Suprapubic skin (tissue), 4 donors: ENCODE results near the gene GOLGA6L25.
"Not testable (repeated sequence)": the region's sequence is repeated elsewhere in the genome, so short reads cannot be mapped to it uniquely, and the experiment has no call there.

Experiments used
- POLR2A ChIP-seq, 2 donors: fragments of 450-650 bp; IDR thresholded peaks; one replicate each; pipeline ENCODE4 v1.6.1; 2017; ENCODE audit warnings: antibody characterized with exemption in 2 of 2, mild to moderate bottlenecking in 2 of 2, moderate library complexity in 2 of 2
- POLR2AphosphoS5 ChIP-seq, 3 donors: sonication (generic); formaldehyde crosslinking; IDR thresholded peaks; one replicate each; pipeline ENCODE4 v1.6.1; 2017; ENCODE audit warnings: antibody characterized with exemption in 3 of 3
- TF ChIP-seq, protein P1 (sequence below), 2 donors: fragments of 200-600 bp in 1 of 2; fragments of 450-650 bp in 1 of 2; sonication (generic) in 1 of 2; IDR thresholded peaks; one replicate each; pipeline ENCODE4 v1.5.1; 2016 to 2019; ENCODE audit warnings: antibody characterized with exemption in 2 of 2, mild to moderate bottlenecking in 1 of 2, moderate library complexity in 1 of 2

GRCh38 chr15:28598209-28598608, 44.8 kb downstream of the GOLGA6L25 start:
- TF ChIP-seq, protein P1, sequence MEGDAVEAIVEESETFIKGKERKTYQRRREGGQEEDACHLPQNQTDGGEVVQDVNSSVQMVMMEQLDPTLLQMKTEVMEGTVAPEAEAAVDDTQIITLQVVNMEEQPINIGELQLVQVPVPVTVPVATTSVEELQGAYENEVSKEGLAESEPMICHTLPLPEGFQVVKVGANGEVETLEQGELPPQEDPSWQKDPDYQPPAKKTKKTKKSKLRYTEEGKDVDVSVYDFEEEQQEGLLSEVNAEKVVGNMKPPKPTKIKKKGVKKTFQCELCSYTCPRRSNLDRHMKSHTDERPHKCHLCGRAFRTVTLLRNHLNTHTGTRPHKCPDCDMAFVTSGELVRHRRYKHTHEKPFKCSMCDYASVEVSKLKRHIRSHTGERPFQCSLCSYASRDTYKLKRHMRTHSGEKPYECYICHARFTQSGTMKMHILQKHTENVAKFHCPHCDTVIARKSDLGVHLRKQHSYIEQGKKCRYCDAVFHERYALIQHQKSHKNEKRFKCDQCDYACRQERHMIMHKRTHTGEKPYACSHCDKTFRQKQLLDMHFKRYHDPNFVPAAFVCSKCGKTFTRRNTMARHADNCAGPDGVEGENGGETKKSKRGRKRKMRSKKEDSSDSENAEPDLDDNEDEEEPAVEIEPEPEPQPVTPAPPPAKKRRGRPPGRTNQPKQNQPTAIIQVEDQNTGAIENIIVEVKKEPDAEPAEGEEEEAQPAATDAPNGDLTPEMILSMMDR (IDR thresholded peaks at IDR 0.05) = not testable (repeated sequence)
- TF ChIP-seq POLR2A, POLR2AphosphoS5 (IDR thresholded peaks at IDR 0.05): not testable (repeated sequence)
